Gastroesophageal sphincter (tissue), 3 donors: ENCODE measurements around the gene COL19A1.

Source experiments
- EP300 ChIP-seq: sonication (generic); formaldehyde crosslinking; IDR thresholded peaks from one replicate; pipeline ENCODE4 v1.6.1; 2017; ENCODE audit warnings: antibody characterized with exemption, mild to moderate bottlenecking
- POLR2A ChIP-seq, 2 donors: fragments of 450-650 bp; IDR thresholded peaks; one replicate each; pipeline ENCODE4 v1.6.1; 2017; ENCODE audit warnings: antibody characterized with exemption in 2 of 2, mild to moderate bottlenecking in 2 of 2, moderate library complexity in 1 of 2
- POLR2AphosphoS5 ChIP-seq: sonication (generic); formaldehyde crosslinking; IDR thresholded peaks from one replicate; pipeline ENCODE4 v1.6.1; 2017; ENCODE audit warnings: antibody characterized with exemption
- TF ChIP-seq, protein P1 (sequence below), 4 experiments: fragments of 200-600 bp in 2 of 4; fragments of 450-650 bp in 2 of 4; sonication (generic) in 1 of 4; IDR thresholded peaks; one replicate each; pipeline ENCODE4 v1.5.1; 2017 to 2019; ENCODE audit warnings: antibody characterized with exemption in 4 of 4, mild to moderate bottlenecking in 2 of 4, moderate library complexity in 2 of 4

DNA sequence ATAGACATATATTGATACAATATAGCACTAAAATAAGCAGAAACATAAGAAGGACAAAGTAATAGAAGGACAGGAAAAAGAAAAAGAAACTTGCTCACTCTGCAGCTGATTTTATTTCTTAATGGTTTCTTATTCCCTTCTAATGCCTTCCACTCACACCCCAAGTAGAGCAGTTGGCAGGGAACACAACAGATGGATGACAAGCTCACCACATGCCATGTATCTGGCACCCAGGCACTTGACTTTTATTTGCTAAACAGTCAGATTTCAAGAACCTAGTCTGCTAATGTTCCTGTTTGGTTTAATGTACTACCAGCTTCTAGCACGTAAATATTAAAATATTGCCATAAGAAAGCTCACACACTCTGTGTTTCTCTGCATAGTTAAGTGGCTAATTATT, 87.1 kb downstream of the COL19A1 start:
- TF ChIP-seq, protein P1, sequence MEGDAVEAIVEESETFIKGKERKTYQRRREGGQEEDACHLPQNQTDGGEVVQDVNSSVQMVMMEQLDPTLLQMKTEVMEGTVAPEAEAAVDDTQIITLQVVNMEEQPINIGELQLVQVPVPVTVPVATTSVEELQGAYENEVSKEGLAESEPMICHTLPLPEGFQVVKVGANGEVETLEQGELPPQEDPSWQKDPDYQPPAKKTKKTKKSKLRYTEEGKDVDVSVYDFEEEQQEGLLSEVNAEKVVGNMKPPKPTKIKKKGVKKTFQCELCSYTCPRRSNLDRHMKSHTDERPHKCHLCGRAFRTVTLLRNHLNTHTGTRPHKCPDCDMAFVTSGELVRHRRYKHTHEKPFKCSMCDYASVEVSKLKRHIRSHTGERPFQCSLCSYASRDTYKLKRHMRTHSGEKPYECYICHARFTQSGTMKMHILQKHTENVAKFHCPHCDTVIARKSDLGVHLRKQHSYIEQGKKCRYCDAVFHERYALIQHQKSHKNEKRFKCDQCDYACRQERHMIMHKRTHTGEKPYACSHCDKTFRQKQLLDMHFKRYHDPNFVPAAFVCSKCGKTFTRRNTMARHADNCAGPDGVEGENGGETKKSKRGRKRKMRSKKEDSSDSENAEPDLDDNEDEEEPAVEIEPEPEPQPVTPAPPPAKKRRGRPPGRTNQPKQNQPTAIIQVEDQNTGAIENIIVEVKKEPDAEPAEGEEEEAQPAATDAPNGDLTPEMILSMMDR (IDR thresholded peaks at IDR 0.05), result no peak
- TF ChIP-seq POLR2A (IDR thresholded peaks at IDR 0.05) (no peak), POLR2AphosphoS5 (no peak), EP300 (no peak)
